ENCODE data around the gene MSI2.

DNA sequence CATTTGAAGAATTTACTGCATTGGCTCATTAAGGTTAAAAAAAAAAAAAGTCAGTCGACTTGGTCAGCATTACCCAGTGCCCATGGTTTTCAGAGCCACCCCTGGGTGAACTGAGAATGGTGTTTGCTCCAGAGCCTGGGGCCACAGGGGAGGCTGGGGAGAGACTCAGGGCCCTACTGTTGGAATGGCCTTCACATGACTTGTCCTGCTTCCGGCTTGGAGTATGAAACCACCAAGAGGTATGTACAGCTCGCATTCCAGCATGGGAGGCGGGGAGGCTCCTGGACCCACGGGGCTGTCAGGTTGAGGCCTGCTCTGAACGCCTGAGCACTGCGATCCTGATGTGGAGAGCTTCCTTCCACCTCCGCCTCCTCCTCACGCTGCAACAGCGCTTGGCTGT is 36.8 kb downstream of the MSI2 start:
- TF ChIP-seq POLR2AphosphoS5 (IDR thresholded peaks at IDR 0.05; ENCODE audit: low read depth, low read length) (no peak), POLR2A (IDR thresholded peaks at IDR 0.05; ENCODE audit: low read depth, low read length) (no peak)
